Neural crest cell (in vitro differentiated cells): Measurements from ENCODE around the gene FAM240A. TPM values are rescaled to one million over a fixed set of nuclear protein-coding genes. Genes with fewer than 3 reads are reported as not detected.
"Not testable (repeated sequence)": the region's sequence is repeated elsewhere in the genome, so short reads cannot be mapped to it uniquely, and the experiment has no call there.

Source experiments
- DNase-seq: peaks from one replicate; pipeline ENCODE4 v3.0.0; 2021; ENCODE audit warnings: low read depth, mixed read lengths, low spot score
- H3K27ac Mint-ChIP-seq: one replicate; pipeline ENCODE4 v1.8.0; 2021; ENCODE audit warnings: mild to moderate bottlenecking, mixed read lengths; ENCODE audit not compliant: unreplicated experiment
- H3K27me3 Mint-ChIP-seq: 2 replicates; pipeline ENCODE4 v1.8.0; 2021; ENCODE audit warnings: low read depth, mild to moderate bottlenecking, mixed read lengths
- H3K36me3 Mint-ChIP-seq: 2 replicates; pipeline ENCODE4 v1.8.0; 2021; ENCODE audit warnings: low read depth, mild to moderate bottlenecking, mixed read lengths
- H3K4me1 Mint-ChIP-seq: 2 replicates; pipeline ENCODE4 v1.8.0; 2021; ENCODE audit warnings: mixed read lengths
- H3K4me3 Mint-ChIP-seq: one replicate; pipeline ENCODE4 v1.8.0; 2021; ENCODE audit warnings: mild to moderate bottlenecking, mixed read lengths
- H3K9me3 Mint-ChIP-seq: 2 replicates; pipeline ENCODE4 v1.8.0; 2021; ENCODE audit warnings: mixed read lengths
- CTCF ChIP-seq: fragments of 200-600 bp; sonication (generic); conservative IDR thresholded peaks from 2 replicates; pipeline ENCODE4 v1.5.0; 2021; ENCODE audit warnings: antibody characterized with exemption, mild to moderate bottlenecking
- total RNA-seq: library from RNA; stranded (reverse); gene quantifications from 2 replicates; pipeline ENCODE4 v1.2.1, GENCODE V29; 2021

FAM240A gene
- total RNA-seq, 1 donor from 2014 or later, result not detected

- H3K36me3 Mint-ChIP-seq, result no peaks in the 10 kb centered on the region
- TF ChIP-seq CTCF, result no peak
- H3K27me3 Mint-ChIP-seq, result peaks cover 47% of the 10 kb centered on the region
These were observed 27.5 kb upstream of the FAM240A start for GRCh38 chr3:46584598-46585467.

GRCh38 chr3:46585799-46586693, 26.3 kb upstream of the FAM240A start:
- H3K27ac Mint-ChIP-seq, result no peak overlapping the region
- H3K4me1 Mint-ChIP-seq, result no peaks in the 10 kb centered on the region
- DNase-seq, result no peak
- no peaks in the 10 kb centered on the region for H3K36me3 Mint-ChIP-seq
- no peak overlapping the region for H3K4me3 Mint-ChIP-seq
- TF ChIP-seq CTCF, result no peak
- peaks cover 35% of the 10 kb centered on the region for H3K27me3 Mint-ChIP-seq
- H3K9me3 Mint-ChIP-seq, result peaks cover 2% of the 10 kb centered on the region

More at GRCh38 chr3:46584598-46585467, 27.5 kb upstream of the FAM240A start:
- no peaks in the 10 kb centered on the region for H3K4me1 Mint-ChIP-seq
- H3K4me3 Mint-ChIP-seq, result no peak overlapping the region
- H3K9me3 Mint-ChIP-seq, result peaks cover 2% of the 10 kb centered on the region
- no peak for DNase-seq
- H3K27ac Mint-ChIP-seq, result no peak overlapping the region

- H3K27ac Mint-ChIP-seq, result no peak overlapping the region
- peaks cover 30% of the 10 kb centered on the region for H3K27me3 Mint-ChIP-seq
- no peak for TF ChIP-seq CTCF
- no peak overlapping the region for H3K4me3 Mint-ChIP-seq
- no peaks in the 10 kb centered on the region for H3K4me1 Mint-ChIP-seq
- peaks cover 7% of the 10 kb centered on the region for H3K9me3 Mint-ChIP-seq
- no peaks in the 10 kb centered on the region for H3K36me3 Mint-ChIP-seq
- DNase-seq, result no peak
These were observed 25.5 kb upstream of the FAM240A start for GRCh38 chr3:46586738-46587246.

- peaks cover 25% of the 10 kb centered on the region for H3K27me3 Mint-ChIP-seq
- H3K9me3 Mint-ChIP-seq, H3K4me1 Mint-ChIP-seq, H3K4me3 Mint-ChIP-seq, DNase-seq, H3K27ac Mint-ChIP-seq, H3K36me3 Mint-ChIP-seq: not testable (repeated sequence)
These were observed 25.1 kb upstream of the FAM240A start for GRCh38 chr3:46587268-46587667.

GRCh38 chr3:46593274-46593862, 19.0 kb upstream of the FAM240A start:
- no peak for DNase-seq
- Mint-ChIP-seq H3K36me3 (no peaks in the 10 kb centered on the region), H3K27ac (no peak overlapping the region), H3K27me3 (peaks cover 2% of the 10 kb centered on the region), H3K4me1 (peaks cover 5% of the 10 kb centered on the region), H3K4me3 (no peak overlapping the region), H3K9me3 (peaks cover 7% of the 10 kb centered on the region)
- no peak for TF ChIP-seq CTCF
